H9 (cell line): ENCODE data around the gene SERINC3. TPM values are rescaled to one million over a fixed set of nuclear protein-coding genes. Genes with fewer than 3 reads are reported as not detected.

Experiments used
- DNase-seq: peaks from one replicate; pipeline ENCODE4 v3.0.0-alpha.2; 2017
- H2AFZ ChIP-seq: one replicate; pipeline ENCODE4 v1.6.1; 2013; ENCODE audit warnings: mild to moderate bottlenecking, low read length, control low read depth, moderate library complexity
- H2AK5ac ChIP-seq: 2 replicates; pipeline ENCODE4 v1.6.1; 2013; ENCODE audit warnings: low read length, control low read depth, mixed read lengths; ENCODE audit not compliant: insufficient read length
- H2BK120ac ChIP-seq: one replicate; pipeline ENCODE4 v1.6.1; 2013; ENCODE audit warnings: low read depth, mild to moderate bottlenecking, low read length, control low read depth, inconsistent platforms; ENCODE audit not compliant: poor library complexity, severe bottlenecking
- H2BK12ac ChIP-seq: 2 replicates; pipeline ENCODE4 v1.6.1; 2013; ENCODE audit warnings: low read length, control low read depth, mixed read lengths, low read depth; ENCODE audit not compliant: insufficient read length
- H2BK15ac ChIP-seq: 2 replicates; pipeline ENCODE4 v1.6.1; 2013; ENCODE audit warnings: low read depth, low read length, control low read depth
- H2BK20ac ChIP-seq: one replicate; pipeline ENCODE4 v1.6.1; 2013; ENCODE audit warnings: low read depth, mild to moderate bottlenecking, low read length, control low read depth, inconsistent platforms; ENCODE audit not compliant: poor library complexity, severe bottlenecking
- H2BK5ac ChIP-seq: 2 replicates; pipeline ENCODE4 v1.6.1; 2013; ENCODE audit warnings: low read length, control low read depth, mixed read lengths; ENCODE audit not compliant: insufficient read length
- H3K14ac ChIP-seq: 2 replicates; pipeline ENCODE4 v1.6.1; 2013; ENCODE audit warnings: low read length, control low read depth; ENCODE audit not compliant: insufficient read depth
- H3K18ac ChIP-seq: 2 replicates; pipeline ENCODE4 v1.6.1; 2013; ENCODE audit warnings: low read depth, mild to moderate bottlenecking, mixed read lengths, low read length, control low read depth; ENCODE audit not compliant: insufficient read length
- H3K23ac ChIP-seq: 2 replicates; pipeline ENCODE4 v1.6.1; 2013; ENCODE audit warnings: low read length, control low read depth, mixed read lengths, low read depth; ENCODE audit not compliant: insufficient read length
- H3K23me2 ChIP-seq: 2 replicates; pipeline ENCODE4 v1.6.1; 2013; ENCODE audit warnings: low read depth, mild to moderate bottlenecking, mixed read lengths, low read length, control low read depth; ENCODE audit not compliant: insufficient read length, poor library complexity, severe bottlenecking
- H3K27ac ChIP-seq: 2 replicates; pipeline ENCODE4 v1.5.1; 2013; ENCODE audit warnings: low read length, control low read depth, mixed read lengths, low read depth; ENCODE audit not compliant: insufficient read length
- H3K27me3 ChIP-seq: 2 replicates; pipeline ENCODE4 v1.6.1; 2013; ENCODE audit warnings: low read length, control low read depth, inconsistent platforms; ENCODE audit not compliant: insufficient read depth
- H3K4ac ChIP-seq: 2 replicates; pipeline ENCODE4 v1.6.1; 2013; ENCODE audit warnings: low read depth, mild to moderate bottlenecking, control low read depth, inconsistent platforms, low read length, moderate library complexity
- H3K4me1 ChIP-seq: 2 replicates; pipeline ENCODE4 v1.6.1; 2013; ENCODE audit warnings: low read length, control low read depth, inconsistent platforms; ENCODE audit not compliant: insufficient read depth
- H3K4me2 ChIP-seq: 2 replicates; pipeline ENCODE4 v1.6.1; 2013; ENCODE audit warnings: low read length, control low read depth, mixed read lengths; ENCODE audit not compliant: insufficient read length, insufficient read depth
- H3K56ac ChIP-seq: 2 replicates; pipeline ENCODE4 v1.6.1; 2013; ENCODE audit warnings: low read depth, mild to moderate bottlenecking, mixed read lengths, low read length, control low read depth; ENCODE audit not compliant: insufficient read length
- H3K79me1 ChIP-seq: 2 replicates; pipeline ENCODE4 v1.6.1; 2013; ENCODE audit warnings: low read depth, mild to moderate bottlenecking, moderate library complexity, low read length, control low read depth, inconsistent platforms; ENCODE audit not compliant: insufficient read depth, poor library complexity, severe bottlenecking
- H3K79me2 ChIP-seq: 2 replicates; pipeline ENCODE4 v1.6.1; 2013; ENCODE audit warnings: low read length, control low read depth, inconsistent platforms; ENCODE audit not compliant: insufficient read depth
- H3K9ac ChIP-seq: 2 replicates; pipeline ENCODE4 v1.6.1; 2013; ENCODE audit warnings: low read length, control low read depth, mixed read lengths; ENCODE audit not compliant: insufficient read length; ENCODE audit errors: extremely low read depth
- H3K9me3 ChIP-seq: one replicate; pipeline ENCODE4 v1.6.1; 2013; ENCODE audit warnings: low read depth, low read length, inconsistent platforms; ENCODE audit not compliant: control insufficient read depth
- H3T11ph ChIP-seq: one replicate; pipeline ENCODE4 v1.6.1; 2013; ENCODE audit warnings: mild to moderate bottlenecking, low read length, control low read depth, inconsistent platforms
- H4K20me1 ChIP-seq: one replicate; pipeline ENCODE4 v1.6.1; 2013; ENCODE audit not compliant: control insufficient read depth, insufficient read length, insufficient read depth
- H4K5ac ChIP-seq: 2 replicates; pipeline ENCODE4 v1.6.1; 2013; ENCODE audit warnings: low read depth, mild to moderate bottlenecking, mixed read lengths, low read length, control low read depth; ENCODE audit not compliant: insufficient read length
- H4K8ac ChIP-seq: replicated peaks from 2 replicates; pipeline ENCODE4 v1.6.1; 2013; ENCODE audit warnings: low read length, control low read depth, mixed read lengths, low read depth; ENCODE audit not compliant: insufficient read length
- H4K91ac ChIP-seq: 2 replicates; pipeline ENCODE4 v1.6.1; 2013; ENCODE audit warnings: low read depth, mild to moderate bottlenecking, moderate library complexity, mixed read lengths, low read length, control low read depth; ENCODE audit not compliant: insufficient read length
- H3K27ac Mint-ChIP-seq, 3 experiments: 2 replicates in 2 of 3; 3 replicates in 1 of 3; pipeline ENCODE4 v1.8.0; 2020 to 2021; ENCODE audit warnings: mixed read lengths in 3 of 3, mild to moderate bottlenecking in 1 of 3, moderate library complexity in 1 of 3
- H3K27me3 Mint-ChIP-seq: 2 replicates; pipeline ENCODE4 v1.8.0; 2021; ENCODE audit warnings: low read depth, mild to moderate bottlenecking, moderate library complexity, mixed read lengths
- H3K36me3 Mint-ChIP-seq, 3 experiments: 2 replicates in 2 of 3; 3 replicates in 1 of 3; pipeline ENCODE4 v1.8.0; 2020 to 2021; ENCODE audit warnings: low read depth in 3 of 3, mixed read lengths in 3 of 3; ENCODE audit not compliant: insufficient read depth in 1 of 3
- H3K4me1 Mint-ChIP-seq, 2 experiments: 2 replicates each; pipeline ENCODE4 v1.8.0; 2020; ENCODE audit warnings: mixed read lengths in 2 of 2
- H3K4me3 Mint-ChIP-seq, 2 experiments: 2 replicates in 1 of 2; 3 replicates in 1 of 2; pipeline ENCODE4 v1.8.0; 2020 to 2021; ENCODE audit warnings: mild to moderate bottlenecking in 2 of 2, mixed read lengths in 2 of 2, moderate library complexity in 1 of 2
- H3K9me3 Mint-ChIP-seq, 2 experiments: 2 replicates in 1 of 2; 3 replicates in 1 of 2; pipeline ENCODE4 v1.8.0; 2020; ENCODE audit warnings: mild to moderate bottlenecking in 2 of 2, mixed read lengths in 2 of 2, moderate library complexity in 1 of 2
- WGBS: extraction: QIAGEN DNeasy Blood & Tissue Kit; methylation state at CpG from one replicate; pipeline ENCODE4 v1.1.7; 2013; ENCODE audit warnings: missing lambda C conversion rate, low lambda C conversion rate, mixed read lengths; ENCODE audit not compliant: insufficient read length; ENCODE audit errors: extremely low coverage; 5-methylcytosine and 5-hydroxymethylcytosine counted together
- total RNA-seq: library from RNA; stranded (reverse); gene quantifications from 2 replicates; pipeline ENCODE4 v1.2.1, GENCODE V29; 2021
- TF ChIP-seq, protein P1 (sequence below): fragments of 200-600 bp; sonication (generic); conservative IDR thresholded peaks from 3 replicates; pipeline ENCODE4 v1.8.0; 2021; ENCODE audit warnings: antibody characterized with exemption, mild to moderate bottlenecking

SERINC3 gene
- total RNA-seq, 1 experiment from 2014 or later = 41.5 TPM

DNA sequence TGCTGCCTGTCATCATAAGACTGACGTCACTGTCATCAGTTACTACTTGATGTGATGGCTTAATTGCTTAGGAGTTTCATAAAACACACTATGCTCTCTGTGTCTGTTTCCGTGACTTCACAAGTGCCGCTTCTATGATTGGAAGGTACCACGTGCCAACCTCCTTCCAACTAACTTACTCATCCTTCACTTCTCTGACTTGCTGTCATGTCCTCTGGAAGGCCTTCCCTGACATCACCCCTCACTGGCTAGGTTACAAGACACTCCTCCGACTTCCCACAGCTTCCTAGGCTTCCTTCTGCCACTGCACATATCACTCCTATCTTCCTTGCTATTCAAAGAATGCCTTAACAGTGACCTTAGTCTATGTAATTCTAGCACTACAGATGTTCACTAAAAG, 20.4 kb downstream of the SERINC3 start:
- Histone ChIP-seq H2BK15ac (no peak overlapping the region), H2BK5ac (no peak overlapping the region), H3K23ac (no peak overlapping the region), H3K79me1 (no peaks in the 10 kb centered on the region), H3K56ac (no peak overlapping the region), H3K14ac (no peak overlapping the region), H2AFZ (no peak overlapping the region), H3K18ac (no peak overlapping the region), H3K4me1 (no peaks in the 10 kb centered on the region), H3K23me2 (no peaks in the 10 kb centered on the region), H2BK120ac (no peak overlapping the region), H3K9ac (no peak overlapping the region), H4K5ac (no peak overlapping the region), H4K91ac (no peak overlapping the region), H3K4me2 (no peak overlapping the region), H4K20me1 (no peaks in the 10 kb centered on the region), H3K4ac (no peak overlapping the region), H4K8ac (no peak overlapping the region), H3K9me3 (no peaks in the 10 kb centered on the region), H2BK20ac (no peak overlapping the region), H3K79me2 (no peaks in the 10 kb centered on the region), H2AK5ac (no peak overlapping the region), H3K27me3 (no peaks in the 10 kb centered on the region), H2BK12ac (no peak overlapping the region), H3K27ac (no peak overlapping the region), H3T11ph (no peak overlapping the region)
- Mint-ChIP-seq H3K4me1 (no peaks in the 10 kb centered on the region), H3K27ac (no peak overlapping the region), H3K4me3 (no peak overlapping the region), H3K27me3 (no peaks in the 10 kb centered on the region), H3K9me3 (no peaks in the 10 kb centered on the region), H3K36me3 (peaks cover 0 to 51% (median 39%) of the 10 kb centered on the region in 3 experiments; a peak in 4 of 7 replicates)
- TF ChIP-seq, protein P1, sequence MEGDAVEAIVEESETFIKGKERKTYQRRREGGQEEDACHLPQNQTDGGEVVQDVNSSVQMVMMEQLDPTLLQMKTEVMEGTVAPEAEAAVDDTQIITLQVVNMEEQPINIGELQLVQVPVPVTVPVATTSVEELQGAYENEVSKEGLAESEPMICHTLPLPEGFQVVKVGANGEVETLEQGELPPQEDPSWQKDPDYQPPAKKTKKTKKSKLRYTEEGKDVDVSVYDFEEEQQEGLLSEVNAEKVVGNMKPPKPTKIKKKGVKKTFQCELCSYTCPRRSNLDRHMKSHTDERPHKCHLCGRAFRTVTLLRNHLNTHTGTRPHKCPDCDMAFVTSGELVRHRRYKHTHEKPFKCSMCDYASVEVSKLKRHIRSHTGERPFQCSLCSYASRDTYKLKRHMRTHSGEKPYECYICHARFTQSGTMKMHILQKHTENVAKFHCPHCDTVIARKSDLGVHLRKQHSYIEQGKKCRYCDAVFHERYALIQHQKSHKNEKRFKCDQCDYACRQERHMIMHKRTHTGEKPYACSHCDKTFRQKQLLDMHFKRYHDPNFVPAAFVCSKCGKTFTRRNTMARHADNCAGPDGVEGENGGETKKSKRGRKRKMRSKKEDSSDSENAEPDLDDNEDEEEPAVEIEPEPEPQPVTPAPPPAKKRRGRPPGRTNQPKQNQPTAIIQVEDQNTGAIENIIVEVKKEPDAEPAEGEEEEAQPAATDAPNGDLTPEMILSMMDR = no peak
- no CpG with 5 or more reads among the region's 5 CpGs for WGBS
- DNase-seq = no peak
